ENCODE data around the gene SFRP4.

DNA sequence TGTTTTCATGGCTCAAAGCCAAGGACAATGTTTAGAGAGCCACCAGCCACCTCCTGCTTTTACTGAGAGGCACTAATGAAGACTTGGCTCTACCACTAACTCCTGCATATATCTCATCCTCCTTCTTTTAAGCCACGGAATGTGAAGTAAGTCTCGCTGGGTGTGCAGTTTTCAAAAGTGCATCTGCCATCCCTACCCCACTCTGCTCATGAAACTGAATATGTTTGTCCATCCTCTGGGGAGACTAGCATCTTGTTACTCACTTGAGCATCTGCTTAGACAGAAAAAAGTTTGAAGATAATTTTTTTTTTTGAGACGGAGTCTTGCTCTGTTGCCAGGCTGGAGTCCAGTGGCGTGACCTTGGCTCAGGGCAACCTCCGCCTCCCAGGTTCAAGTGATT lies 44.6 kb upstream of the SFRP4 start:
- TF ChIP-seq CTCF (IDR thresholded peaks at IDR 0.05; ENCODE audit: low read depth, low read length, poor library complexity, severe bottlenecking): no peak
- no peak for TF ChIP-seq EZH2phosphoT487 (IDR thresholded peaks at IDR 0.05; ENCODE audit: borderline replicate concordance, low read length)

Data from DOHH2 (cell line).